NCI-H128 (cell line): ENCODE measurements around the gene HTATSF1.
A peak's percentile ranks its signal among the peaks of the same experiment; 100 is the strongest.

Source experiments
- DNase-seq: peaks from one replicate; lab custom pipeline; 2025; ENCODE audit not compliant: unreplicated experiment; lab: John Stamatoyannopoulos, UW

Gene HTATSF1

GRCh38 chrX:136495043-136495442 lies 2.3 kb upstream of the HTATSF1 start:
- DNase-seq, result no peak

GRCh38 chrX:136496186-136496763 lies 1.1 kb upstream of the HTATSF1 start:
- no peak for DNase-seq

- peak; percentile 65 for DNase-seq
These were observed 432 bp upstream of the HTATSF1 start for GRCh38 chrX:136496764-136497555.

- DNase-seq, result no peak
These were observed 21.7 kb downstream of the HTATSF1 start for GRCh38 chrX:136519069-136519468.

- DNase-seq, result no peak
These were observed 26.4 kb downstream of the HTATSF1 start for GRCh38 chrX:136523770-136524169.

GRCh38 chrX:136525738-136526606 lies 28.6 kb downstream of the HTATSF1 start:
- DNase-seq, result no peak

- no peak for DNase-seq
These were observed 31.4 kb downstream of the HTATSF1 start for GRCh38 chrX:136528645-136529315.

GRCh38 chrX:136529795-136530194 lies 32.4 kb downstream of the HTATSF1 start:
- no peak for DNase-seq

- no peak for DNase-seq
These were observed 34.6 kb downstream of the HTATSF1 start, which contains the start of gene VGLL1 for GRCh38 chrX:136531951-136532350. TSS of gene VGLL1 (plus strand) at chrX:136532215. CDS start at chrX:136536021, 3,806 bp downstream.

GRCh38 chrX:136534131-136534530 lies 36.7 kb downstream of the HTATSF1 start:
- DNase-seq, result no peak

GRCh38 chrX:136538811-136539210 lies 41.4 kb downstream of the HTATSF1 start:
- DNase-seq, result no peak

GRCh38 chrX:136540226-136540625 lies 42.8 kb downstream of the HTATSF1 start:
- no peak for DNase-seq

- DNase-seq, result no peak
These were observed 43.9 kb downstream of the HTATSF1 start for GRCh38 chrX:136541294-136541693.

- no peak for DNase-seq
These were observed 44.9 kb downstream of the HTATSF1 start for GRCh38 chrX:136542281-136542680.

- DNase-seq, result no peak
These were observed 49.0 kb downstream of the HTATSF1 start for GRCh38 chrX:136546371-136546781.

GRCh38 chrX:136549226-136549625 lies 51.8 kb downstream of the HTATSF1 start:
- no peak for DNase-seq

GRCh38 chrX:136551410-136551809 lies 54.0 kb downstream of the HTATSF1 start:
- no peak for DNase-seq

GRCh38 chrX:136555694-136556093 lies 58.3 kb downstream of the HTATSF1 start:
- DNase-seq, result no peak
